Neural progenitor cell (in vitro differentiated cells): Measurements from ENCODE around the gene CHST15. TPM values are rescaled to one million over a fixed set of nuclear protein-coding genes. Genes with fewer than 3 reads are reported as not detected.

Source experiments
- DNase-seq: peaks from one replicate; pipeline ENCODE4 v3.0.0-alpha.2; 2016; ENCODE audit warnings: low spot score
- H2AFZ ChIP-seq: fragments of 200-600 bp; sonication (generic); replicated peaks from 2 replicates; pipeline ENCODE4 v1.6.1; 2016; ENCODE audit warnings: antibody characterized with exemption
- H3F3A ChIP-seq: fragments of 200-600 bp; sonication (generic); 2 replicates; pipeline ENCODE4 v1.6.1; 2016; ENCODE audit warnings: antibody characterized with exemption, low read depth
- H3K27ac ChIP-seq: fragments of 200-600 bp; sonication (generic); 2 replicates; pipeline ENCODE4 v1.5.1; 2016; ENCODE audit warnings: mild to moderate bottlenecking
- H3K27me3 ChIP-seq: fragments of 200-600 bp; sonication (generic); 2 replicates; pipeline ENCODE4 v1.6.1; 2016; ENCODE audit warnings: mild to moderate bottlenecking, moderate library complexity
- H3K36me3 ChIP-seq: fragments of 200-600 bp; sonication (generic); 2 replicates; pipeline ENCODE4 v1.5.1; 2016
- H3K4me1 ChIP-seq: fragments of 200-600 bp; sonication (generic); 2 replicates; pipeline ENCODE4 v1.6.1; 2016; ENCODE audit warnings: mixed run types
- H3K4me2 ChIP-seq: fragments of 200-600 bp; sonication (generic); 2 replicates; pipeline ENCODE4 v1.6.1; 2016
- H3K4me3 ChIP-seq: fragments of 200-600 bp; sonication (generic); 2 replicates; pipeline ENCODE4 v1.5.1; 2016
- H3K79me2 ChIP-seq: fragments of 200-600 bp; sonication (generic); 2 replicates; pipeline ENCODE4 v1.6.1; 2016; ENCODE audit warnings: low read depth
- H3K9ac ChIP-seq: fragments of 200-600 bp; sonication (generic); 2 replicates; pipeline ENCODE4 v1.6.1; 2016
- H3K9me3 ChIP-seq: fragments of 200-600 bp; sonication (generic); 2 replicates; pipeline ENCODE4 v1.5.1; 2016; ENCODE audit warnings: low read depth
- H4K20me1 ChIP-seq: fragments of 200-600 bp; sonication (generic); 2 replicates; pipeline ENCODE4 v1.6.1; 2016; ENCODE audit warnings: low read depth
- H3K27ac Mint-ChIP-seq: 3 replicates; pipeline ENCODE4 v1.8.0; 2021; ENCODE audit warnings: mixed read lengths
- H3K27me3 Mint-ChIP-seq: 2 replicates; pipeline ENCODE4 v1.8.0; 2022; ENCODE audit warnings: low read depth, mild to moderate bottlenecking, inconsistent platforms, moderate library complexity, mixed read lengths; ENCODE audit not compliant: insufficient read depth
- H3K36me3 Mint-ChIP-seq: 3 replicates; pipeline ENCODE4 v1.8.0; 2021; ENCODE audit warnings: mixed read lengths
- H3K4me1 Mint-ChIP-seq: 3 replicates; pipeline ENCODE4 v1.8.0; 2021; ENCODE audit warnings: mixed read lengths
- H3K4me3 Mint-ChIP-seq: 3 replicates; pipeline ENCODE4 v1.8.0; 2021; ENCODE audit warnings: mild to moderate bottlenecking, moderate library complexity, mixed read lengths
- H3K9me3 Mint-ChIP-seq: 3 replicates; pipeline ENCODE4 v1.8.0; 2020; ENCODE audit warnings: mixed read lengths
- CTCF ChIP-seq: fragments of 200-600 bp; sonication (generic); IDR thresholded peaks from 2 replicates; pipeline ENCODE4 v1.5.1; 2017; ENCODE audit warnings: antibody characterized with exemption, mild to moderate bottlenecking
- EZH2 ChIP-seq: fragments of 200-600 bp; sonication (generic); IDR thresholded peaks from 2 replicates; pipeline ENCODE4 v1.6.1; 2017; ENCODE audit warnings: antibody characterized with exemption, mild to moderate bottlenecking, moderate library complexity
- EZH2phosphoT487 ChIP-seq: fragments of 200-600 bp; sonication (generic); IDR thresholded peaks from 2 replicates; pipeline ENCODE4 v1.6.1; 2017; ENCODE audit warnings: antibody characterized with exemption
- total RNA-seq: library from RNA; depleted of rRNA; stranded (reverse); fragments of >200 nt; gene quantifications from 2 replicates; pipeline ENCODE4 v1.2.3, GENCODE V29; 2015; ENCODE audit warnings: low replicate concordance

CHST15 gene
- total RNA-seq, 1 donor from 2014 or later, result 0.54 TPM

- H3K9me3 ChIP-seq, result no peaks in the 10 kb centered on the region
- H3K4me3 ChIP-seq, result no peak overlapping the region
- H3K4me1 Mint-ChIP-seq, result peaks cover 7% of the 10 kb centered on the region
- no peak for DNase-seq
- H3K36me3 Mint-ChIP-seq, result peaks cover 35% of the 10 kb centered on the region
- no peak overlapping the region for H2AFZ ChIP-seq
- no peaks in the 10 kb centered on the region for H3K79me2 ChIP-seq
- no peak overlapping the region for H3K27ac ChIP-seq
- no peaks in the 10 kb centered on the region for H3K4me1 ChIP-seq
- peaks cover 3% of the 10 kb centered on the region for H3K27me3 Mint-ChIP-seq
- TF ChIP-seq EZH2 (no peak), CTCF (no peak), EZH2phosphoT487 (no peak)
- no peak overlapping the region for H3K9ac ChIP-seq
- H3K4me2 ChIP-seq, result no peak overlapping the region
- no peak overlapping the region for H3K27ac Mint-ChIP-seq
- H4K20me1 ChIP-seq, result no peaks in the 10 kb centered on the region
- H3K27me3 ChIP-seq, result no peaks in the 10 kb centered on the region
- no peaks in the 10 kb centered on the region for H3K36me3 ChIP-seq
- no peaks in the 10 kb centered on the region for H3F3A ChIP-seq
- H3K9me3 Mint-ChIP-seq, result peaks cover 3% of the 10 kb centered on the region
- H3K4me3 Mint-ChIP-seq, result no peak overlapping the region
Observed at GRCh38 chr10:124012991-124013390, 80.4 kb downstream of the CHST15 start.

GRCh38 chr10:124012583-124012982 is 80.8 kb downstream of the CHST15 start:
- Histone ChIP-seq H3K27ac (no peak overlapping the region), H3K4me2 (no peak overlapping the region), H4K20me1 (no peaks in the 10 kb centered on the region), H3F3A (no peaks in the 10 kb centered on the region), H3K4me1 (no peaks in the 10 kb centered on the region), H3K9me3 (no peaks in the 10 kb centered on the region), H3K27me3 (no peaks in the 10 kb centered on the region), H2AFZ (no peak overlapping the region), H3K79me2 (no peaks in the 10 kb centered on the region), H3K9ac (no peak overlapping the region), H3K36me3 (no peaks in the 10 kb centered on the region), H3K4me3 (no peak overlapping the region)
- Mint-ChIP-seq H3K27ac (no peak overlapping the region), H3K4me3 (no peak overlapping the region), H3K9me3 (peaks cover 3% of the 10 kb centered on the region), H3K36me3 (peaks cover 36% of the 10 kb centered on the region), H3K4me1 (peaks cover 7% of the 10 kb centered on the region), H3K27me3 (peaks cover 3% of the 10 kb centered on the region)
- TF ChIP-seq EZH2, result no peak
- TF ChIP-seq CTCF, result no peak
- TF ChIP-seq EZH2phosphoT487, result no peak
- no peak for DNase-seq

- H3K27me3 Mint-ChIP-seq, result peaks cover 3% of the 10 kb centered on the region
- no peak overlapping the region for H3K4me2 ChIP-seq
- no peaks in the 10 kb centered on the region for H3K27me3 ChIP-seq
- H3K9me3 ChIP-seq, result no peaks in the 10 kb centered on the region
- peaks cover 36% of the 10 kb centered on the region for H3K36me3 Mint-ChIP-seq
- H4K20me1 ChIP-seq, result no peaks in the 10 kb centered on the region
- no peak overlapping the region for H3K4me3 Mint-ChIP-seq
- H3K4me1 ChIP-seq, result no peaks in the 10 kb centered on the region
- no peak for DNase-seq
- H3K27ac Mint-ChIP-seq, result no peak overlapping the region
- H2AFZ ChIP-seq, result no peak overlapping the region
- H3K27ac ChIP-seq, result no peak overlapping the region
- no peaks in the 10 kb centered on the region for H3K79me2 ChIP-seq
- peaks cover 7% of the 10 kb centered on the region for H3K4me1 Mint-ChIP-seq
- TF ChIP-seq EZH2phosphoT487 (no peak), EZH2 (no peak)
- H3K4me3 ChIP-seq, result no peak overlapping the region
- no peaks in the 10 kb centered on the region for H3K36me3 ChIP-seq
- no peaks in the 10 kb centered on the region for H3F3A ChIP-seq
- no peak overlapping the region for H3K9ac ChIP-seq
- H3K9me3 Mint-ChIP-seq, result peaks cover 3% of the 10 kb centered on the region
Observed at GRCh38 chr10:124012066-124012465, 81.3 kb downstream of the CHST15 start.

GRCh38 chr10:124011464-124011863 is 81.9 kb downstream of the CHST15 start:
- TF ChIP-seq CTCF (no peak), EZH2phosphoT487 (no peak), EZH2 (no peak)
- Histone ChIP-seq H3K27ac (no peak overlapping the region), H3K27me3 (no peaks in the 10 kb centered on the region), H3K36me3 (no peaks in the 10 kb centered on the region), H3K9ac (no peak overlapping the region), H3K4me1 (no peaks in the 10 kb centered on the region), H3K4me2 (no peak overlapping the region), H2AFZ (no peak overlapping the region), H4K20me1 (no peaks in the 10 kb centered on the region), H3K9me3 (no peaks in the 10 kb centered on the region), H3K79me2 (no peaks in the 10 kb centered on the region), H3F3A (no peaks in the 10 kb centered on the region), H3K4me3 (no peak overlapping the region)
- DNase-seq, result no peak
- Mint-ChIP-seq H3K36me3 (peaks cover 36% of the 10 kb centered on the region), H3K9me3 (peaks cover 3% of the 10 kb centered on the region), H3K4me1 (peaks cover 9% of the 10 kb centered on the region), H3K27ac (no peak overlapping the region), H3K27me3 (peaks cover 5% of the 10 kb centered on the region), H3K4me3 (no peak overlapping the region)
